ENCODE measurements around the gene HBEGF.

DNA sequence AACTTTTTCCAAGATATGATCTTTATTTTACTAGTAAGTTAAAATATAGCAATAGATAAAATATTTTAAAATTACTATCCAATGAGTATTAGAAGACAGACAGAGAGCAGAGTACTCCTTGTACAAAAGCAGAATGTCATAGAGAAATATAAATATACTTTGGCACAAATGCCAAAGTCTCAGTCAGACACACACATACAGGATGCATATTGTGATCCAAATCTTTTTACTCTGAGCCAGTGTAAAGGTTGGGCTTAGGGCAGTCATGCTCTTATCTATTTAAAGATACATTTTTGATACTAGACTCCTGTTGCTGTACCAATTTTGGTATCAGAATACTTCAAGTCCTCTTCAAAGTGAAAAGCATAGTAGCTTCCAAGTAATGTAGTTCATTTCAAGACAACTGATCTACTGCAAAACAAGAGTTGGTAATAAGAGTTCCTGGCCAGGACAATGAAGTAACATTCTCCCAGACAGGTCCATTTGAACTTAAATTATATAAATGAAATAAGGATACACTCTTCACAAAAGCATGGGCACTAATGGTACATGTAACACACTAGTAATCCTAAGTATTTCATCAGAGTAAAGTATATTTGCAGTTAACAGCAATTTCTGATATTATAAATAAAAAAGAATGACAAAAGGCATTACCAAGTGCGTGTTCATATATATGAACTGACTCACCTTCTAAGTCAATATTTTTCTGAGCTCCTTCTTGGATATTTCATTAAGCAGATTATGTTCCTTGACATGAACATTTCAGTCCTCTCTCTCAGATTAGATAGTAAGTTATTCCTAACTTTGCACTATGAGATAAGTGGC lies 54.0 kb downstream of the HBEGF start:
- TF ChIP-seq, protein P1, sequence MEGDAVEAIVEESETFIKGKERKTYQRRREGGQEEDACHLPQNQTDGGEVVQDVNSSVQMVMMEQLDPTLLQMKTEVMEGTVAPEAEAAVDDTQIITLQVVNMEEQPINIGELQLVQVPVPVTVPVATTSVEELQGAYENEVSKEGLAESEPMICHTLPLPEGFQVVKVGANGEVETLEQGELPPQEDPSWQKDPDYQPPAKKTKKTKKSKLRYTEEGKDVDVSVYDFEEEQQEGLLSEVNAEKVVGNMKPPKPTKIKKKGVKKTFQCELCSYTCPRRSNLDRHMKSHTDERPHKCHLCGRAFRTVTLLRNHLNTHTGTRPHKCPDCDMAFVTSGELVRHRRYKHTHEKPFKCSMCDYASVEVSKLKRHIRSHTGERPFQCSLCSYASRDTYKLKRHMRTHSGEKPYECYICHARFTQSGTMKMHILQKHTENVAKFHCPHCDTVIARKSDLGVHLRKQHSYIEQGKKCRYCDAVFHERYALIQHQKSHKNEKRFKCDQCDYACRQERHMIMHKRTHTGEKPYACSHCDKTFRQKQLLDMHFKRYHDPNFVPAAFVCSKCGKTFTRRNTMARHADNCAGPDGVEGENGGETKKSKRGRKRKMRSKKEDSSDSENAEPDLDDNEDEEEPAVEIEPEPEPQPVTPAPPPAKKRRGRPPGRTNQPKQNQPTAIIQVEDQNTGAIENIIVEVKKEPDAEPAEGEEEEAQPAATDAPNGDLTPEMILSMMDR (conservative IDR thresholded peaks at IDR 0.05) = no peak
- TF ChIP-seq ZFX (IDR thresholded peaks at IDR 0.05) = no peak

All from C4-2B (cell line).